Femur (tissue), 1 donor: ENCODE results near the gene IQCK.
"Not testable (repeated sequence)": the region's sequence is repeated elsewhere in the genome, so short reads cannot be mapped to it uniquely, and the experiment has no call there.

Source experiments
- DNase-seq: peaks from one replicate; pipeline ENCODE4 v3.0.0-alpha.2; 2017

The IQCK gene

DNA sequence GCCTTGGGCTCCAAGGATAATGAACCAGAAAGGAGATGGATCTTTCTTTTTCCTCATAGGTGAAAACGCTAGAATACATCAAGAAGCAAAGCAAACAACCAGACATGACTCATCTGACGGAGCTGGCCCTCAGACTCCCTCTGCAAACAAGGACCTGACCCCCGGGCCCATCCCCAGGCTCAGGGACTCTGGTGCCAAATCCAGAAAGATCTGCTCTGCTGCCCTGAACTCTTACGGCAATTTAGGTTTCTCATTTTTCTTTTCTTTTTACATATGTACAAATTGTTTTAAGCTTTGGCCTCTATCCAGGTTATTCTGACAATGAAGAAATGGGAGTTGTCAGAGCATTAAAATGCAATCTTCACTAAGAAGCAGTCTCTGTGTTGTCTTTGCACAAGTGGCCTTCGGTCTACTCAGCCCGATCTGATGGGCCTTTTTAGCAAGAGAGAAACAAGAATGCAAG, 17.7 kb upstream of the IQCK start:
- no peak for DNase-seq

DNA sequence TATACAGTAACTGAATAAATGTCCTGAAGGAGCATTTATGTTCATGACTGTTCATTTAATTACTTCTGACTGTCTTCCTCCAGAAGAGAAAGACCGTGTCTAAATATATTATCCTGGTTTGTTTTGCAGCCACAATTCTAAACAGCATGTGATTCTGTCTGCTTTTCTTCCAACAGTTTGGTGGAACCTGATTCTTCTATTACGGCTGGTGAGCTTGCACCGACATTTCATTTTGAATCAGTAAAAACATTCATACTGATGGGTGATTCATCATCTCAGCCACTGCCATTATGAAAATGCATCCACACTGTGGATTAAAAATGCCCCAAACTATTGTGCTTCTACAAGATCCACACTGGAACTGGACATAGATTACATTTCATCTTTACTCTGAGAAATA, 17.0 kb upstream of the IQCK start:
- no peak for DNase-seq

DNA sequence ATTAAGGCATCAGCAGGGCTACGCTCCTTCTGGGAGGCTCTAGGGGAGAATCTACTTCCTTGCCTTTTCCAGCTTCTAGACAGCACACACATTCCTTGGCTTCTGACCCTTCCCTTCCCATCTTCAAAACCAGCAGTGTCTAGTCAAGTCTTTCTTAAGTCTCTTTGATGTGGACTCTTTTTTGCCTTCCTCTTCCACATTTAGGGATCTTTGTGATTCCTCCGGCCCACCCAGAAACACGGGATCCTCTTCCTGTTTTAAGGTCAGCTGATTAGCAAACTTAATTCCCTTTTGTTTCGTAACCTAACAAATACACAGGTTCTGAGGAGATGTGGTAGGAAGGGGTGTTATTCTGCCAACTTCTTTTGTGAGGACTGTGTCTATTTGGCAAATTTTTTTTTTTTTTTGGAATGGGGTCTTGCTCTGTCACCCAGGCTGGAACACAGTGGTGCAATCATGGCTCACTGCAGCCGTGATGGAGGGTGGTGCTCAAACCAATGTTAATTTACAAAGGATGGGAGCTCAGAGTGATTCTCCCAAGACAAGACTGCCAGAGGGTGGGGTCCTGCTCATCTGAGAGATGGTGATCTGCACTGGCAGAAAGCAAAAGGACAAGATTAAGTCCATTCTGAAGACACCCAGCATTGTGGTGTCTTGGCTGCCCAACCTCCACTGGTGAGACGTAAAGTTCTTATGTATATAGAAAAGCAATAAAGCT, 14.7 kb upstream of the IQCK start:
- DNase-seq = no peak

DNA sequence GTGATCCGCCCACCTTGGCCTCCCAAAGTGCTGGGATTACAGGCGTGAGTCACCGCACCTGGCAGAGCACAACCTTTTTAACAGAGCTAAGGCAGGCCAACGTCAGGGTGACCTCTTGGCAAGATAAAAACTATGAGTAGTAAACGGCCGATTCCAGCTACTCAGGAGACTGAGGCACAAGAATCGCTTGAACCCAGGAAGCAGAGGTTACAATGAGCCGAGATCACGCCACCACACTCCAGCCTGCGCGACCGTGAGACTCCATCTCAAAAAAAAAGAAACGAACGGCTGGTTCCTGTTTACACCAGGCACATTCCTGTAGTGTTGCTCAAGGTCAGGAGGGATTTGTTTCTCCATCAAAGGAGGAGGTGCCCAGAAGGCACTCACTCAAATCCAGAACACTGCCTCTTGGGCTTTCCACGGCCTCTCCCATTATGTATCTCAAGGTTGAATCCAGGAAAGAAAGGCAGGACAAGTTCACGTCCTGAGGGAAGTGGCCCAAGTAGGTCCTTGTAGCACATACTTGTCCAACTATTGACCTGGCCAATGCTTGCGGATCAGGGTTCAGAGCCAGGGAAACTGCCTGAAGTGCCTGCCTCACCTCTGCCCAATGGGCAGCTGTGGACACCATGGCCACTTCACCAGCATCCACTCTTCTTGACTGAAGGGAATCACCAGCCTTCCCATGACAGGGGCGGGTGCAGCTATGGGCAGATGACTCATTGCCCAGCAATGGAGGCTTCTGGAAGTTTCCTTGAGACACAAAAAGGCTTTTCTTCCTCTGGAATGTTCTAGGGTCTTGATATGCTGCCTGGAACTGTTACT, 13.5 kb upstream of the IQCK start:
- DNase-seq = no peak

- no peak for DNase-seq
Measured at GRCh38 chr16:19705146-19705501, 12.9 kb upstream of the IQCK start.

DNA sequence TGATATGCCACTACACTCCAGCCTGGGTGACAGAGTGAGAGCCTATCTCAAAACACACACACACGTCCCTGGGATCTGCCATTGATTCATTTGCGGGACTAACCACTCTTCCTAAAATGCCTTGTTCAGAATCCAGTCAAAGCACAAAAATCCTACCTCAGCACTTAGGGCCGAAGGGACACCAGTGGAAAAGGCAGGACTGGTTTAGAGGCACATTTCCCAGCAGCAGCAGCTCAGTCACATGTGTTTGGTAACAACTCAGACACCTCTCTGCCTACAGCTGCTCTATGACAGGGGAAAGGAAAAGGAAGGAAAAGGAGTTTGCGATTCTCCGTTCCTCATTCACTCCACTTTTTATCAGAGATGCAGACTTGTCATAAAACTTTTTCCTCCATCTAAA, 12.2 kb upstream of the IQCK start:
- no peak for DNase-seq

GRCh38 chr16:19706846-19707245, 11.2 kb upstream of the IQCK start:
- no peak for DNase-seq

GRCh38 chr16:19707569-19708295, 10.3 kb upstream of the IQCK start:
- no peak for DNase-seq

- peak; percentile 49 for DNase-seq
Measured at GRCh38 chr16:19708296-19709205, 9.5 kb upstream of the IQCK start.

DNA sequence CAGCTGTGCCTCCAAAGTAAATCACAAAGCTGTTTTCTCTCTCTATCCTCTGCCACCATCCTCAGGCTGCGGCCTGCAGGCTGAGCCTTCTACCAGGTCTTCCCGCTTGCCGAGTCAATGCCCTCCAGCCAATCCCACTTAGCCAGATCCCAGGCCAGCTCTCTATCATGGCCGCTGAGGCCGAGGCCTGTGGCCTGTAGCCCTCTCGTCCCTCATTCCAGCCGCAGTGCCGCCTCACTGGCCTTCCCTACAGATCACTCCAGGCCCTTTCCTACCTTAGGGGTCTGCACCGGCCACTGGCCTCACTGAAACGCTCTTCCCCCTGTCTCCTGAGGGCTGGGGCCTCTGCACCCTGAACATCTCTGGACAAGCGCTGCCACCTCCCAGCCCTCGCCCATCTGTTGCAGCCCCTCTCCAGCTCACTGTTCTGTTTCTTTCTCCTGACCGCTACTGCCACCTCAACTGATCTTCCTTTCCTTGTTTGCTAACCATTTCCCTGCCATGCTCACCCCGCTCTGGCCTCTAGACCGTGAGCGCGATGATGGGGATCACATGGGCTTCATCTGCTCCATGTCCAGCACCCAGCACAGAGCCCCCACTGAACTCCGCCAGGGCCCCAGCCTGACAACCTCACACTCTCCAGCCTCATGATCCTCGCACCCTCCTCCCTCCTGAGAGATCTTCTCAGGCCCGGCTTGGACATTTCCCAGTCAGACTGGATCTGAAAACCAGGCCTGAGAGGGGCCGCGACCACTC, 8.5 kb upstream of the IQCK start:
- no peak for DNase-seq

GRCh38 chr16:19710191-19710908, 7.7 kb upstream of the IQCK start:
- DNase-seq = no peak

GRCh38 chr16:19710991-19711545, 7.0 kb upstream of the IQCK start:
- DNase-seq = no peak

GRCh38 chr16:19711643-19712042, 6.4 kb upstream of the IQCK start:
- no peak for DNase-seq

- no peak for DNase-seq
Measured at GRCh38 chr16:19712418-19713058, 5.5 kb upstream of the IQCK start.

GRCh38 chr16:19713697-19714096, 4.4 kb upstream of the IQCK start:
- DNase-seq = no peak

DNA sequence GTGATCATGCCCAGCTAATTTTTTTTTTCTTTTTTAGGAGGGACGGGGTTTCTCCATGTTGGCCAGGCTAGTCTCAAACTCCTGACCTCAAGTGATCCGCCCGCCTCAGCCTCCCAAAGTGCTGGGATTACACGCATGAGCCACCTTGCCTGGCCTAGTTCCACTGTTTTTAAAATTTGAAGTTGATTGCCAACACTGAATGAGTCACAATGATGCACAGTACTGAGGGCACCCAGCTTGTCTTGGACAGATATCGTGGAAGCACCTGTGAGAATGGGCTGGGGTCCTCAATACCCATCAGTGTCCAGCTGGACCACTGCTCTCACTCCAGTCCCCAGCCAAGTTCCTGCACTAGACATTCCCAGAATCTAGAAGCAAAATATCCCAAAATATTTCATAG, 2.5 kb upstream of the IQCK start:
- DNase-seq = no peak

DNA sequence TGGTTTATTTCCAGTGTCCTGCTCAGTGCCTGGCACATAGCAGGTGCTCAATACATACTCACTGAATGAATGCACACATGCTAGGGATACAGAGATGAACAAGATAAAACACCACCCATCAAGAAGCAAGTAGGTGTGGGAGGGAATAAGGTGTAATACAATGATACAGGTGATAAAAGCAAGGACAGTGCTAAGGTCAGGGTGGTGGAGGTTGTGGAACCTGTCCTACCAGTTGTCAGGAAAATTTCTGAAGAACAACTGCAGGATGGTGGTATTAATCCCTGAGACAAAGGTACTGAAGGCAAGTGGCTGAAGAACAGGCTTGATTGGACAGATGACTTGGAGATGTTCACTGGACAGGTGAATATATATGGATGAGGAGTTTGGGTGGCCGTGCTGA, 1.9 kb upstream of the IQCK start:
- no peak for DNase-seq

DNA sequence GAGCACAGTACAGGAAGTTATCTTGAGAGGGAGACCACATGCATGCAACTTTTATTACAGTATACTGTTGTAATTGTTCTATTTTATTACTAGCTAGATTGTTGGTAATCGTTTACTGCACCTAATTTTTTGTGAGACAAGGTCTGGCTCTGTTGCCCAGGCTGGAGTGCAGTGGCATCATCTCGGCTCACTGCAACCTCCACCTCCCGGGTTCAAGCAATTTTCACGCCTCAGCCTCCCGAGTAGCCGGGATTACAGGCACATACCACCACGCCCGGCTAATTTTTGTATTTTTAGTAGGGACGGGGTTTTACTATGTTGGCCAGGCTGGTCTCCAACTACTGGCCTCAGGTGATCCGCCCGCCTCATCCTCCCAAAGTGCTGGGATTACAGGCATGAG, 1.3 kb upstream of the IQCK start:
- DNase-seq = not testable (repeated sequence)

- no peak for DNase-seq
Measured at GRCh38 chr16:19717314-19717713, 757 bp upstream of the IQCK start.

- no peak for DNase-seq
Measured at GRCh38 chr16:19718624-19718965, 524 bp downstream of the IQCK start.
